Right atrium auricular region (tissue), 2 donors: ENCODE results near the gene ZDHHC19. TPM values are rescaled to one million over a fixed set of nuclear protein-coding genes. Genes with fewer than 3 reads are reported as not detected.

Source experiments
- DNase-seq: peaks from one replicate; pipeline ENCODE4 v3.0.0-alpha.2; 2019; ENCODE audit warnings: low spot score
- H3K27ac ChIP-seq, 2 donors: fragments of 200-600 bp; sonication (generic); 1 replicate in 1 of 2; 2 replicates in 1 of 2; pipeline ENCODE4 v1.5.1; 2016 to 2019
- H3K27me3 ChIP-seq, 2 donors: fragments of 200-600 bp; sonication (generic); one replicate each; pipeline versions ENCODE4 v1.5.1 to v1.6.0; 2017 to 2019
- H3K36me3 ChIP-seq: fragments of 200-600 bp; sonication (generic); one replicate; pipeline ENCODE4 v1.5.1; 2016
- H3K4me1 ChIP-seq, 2 donors: fragments of 200-600 bp; sonication (generic); one replicate each; pipeline versions ENCODE4 v1.5.1 to v1.6.0; 2017 to 2019
- H3K4me3 ChIP-seq, 2 donors: fragments of 200-600 bp; sonication (generic); 1 replicate in 1 of 2; 2 replicates in 1 of 2; pipeline ENCODE4 v1.5.1; 2017 to 2019; ENCODE audit warnings: mild to moderate bottlenecking in 1 of 2, moderate library complexity in 1 of 2
- H3K9me3 ChIP-seq, 2 donors: fragments of 200-600 bp; sonication (generic); one replicate each; pipeline ENCODE4 v1.5.1; 2019
- total RNA-seq, 2 donors: library from RNA; depleted of rRNA; stranded (reverse); fragments of >200 nt; gene quantifications; one replicate each; pipeline ENCODE4 v1.1.0, GENCODE V29; 2016
- TF ChIP-seq, protein P1 (sequence below), 2 donors: fragments of 200-600 bp; sonication (generic); IDR thresholded peaks; one replicate each; pipeline ENCODE4 v1.5.1; 2019; ENCODE audit warnings: antibody characterized with exemption in 2 of 2

Gene ZDHHC19
- total RNA-seq, 2 donors from 2014 or later = not detected

DNA sequence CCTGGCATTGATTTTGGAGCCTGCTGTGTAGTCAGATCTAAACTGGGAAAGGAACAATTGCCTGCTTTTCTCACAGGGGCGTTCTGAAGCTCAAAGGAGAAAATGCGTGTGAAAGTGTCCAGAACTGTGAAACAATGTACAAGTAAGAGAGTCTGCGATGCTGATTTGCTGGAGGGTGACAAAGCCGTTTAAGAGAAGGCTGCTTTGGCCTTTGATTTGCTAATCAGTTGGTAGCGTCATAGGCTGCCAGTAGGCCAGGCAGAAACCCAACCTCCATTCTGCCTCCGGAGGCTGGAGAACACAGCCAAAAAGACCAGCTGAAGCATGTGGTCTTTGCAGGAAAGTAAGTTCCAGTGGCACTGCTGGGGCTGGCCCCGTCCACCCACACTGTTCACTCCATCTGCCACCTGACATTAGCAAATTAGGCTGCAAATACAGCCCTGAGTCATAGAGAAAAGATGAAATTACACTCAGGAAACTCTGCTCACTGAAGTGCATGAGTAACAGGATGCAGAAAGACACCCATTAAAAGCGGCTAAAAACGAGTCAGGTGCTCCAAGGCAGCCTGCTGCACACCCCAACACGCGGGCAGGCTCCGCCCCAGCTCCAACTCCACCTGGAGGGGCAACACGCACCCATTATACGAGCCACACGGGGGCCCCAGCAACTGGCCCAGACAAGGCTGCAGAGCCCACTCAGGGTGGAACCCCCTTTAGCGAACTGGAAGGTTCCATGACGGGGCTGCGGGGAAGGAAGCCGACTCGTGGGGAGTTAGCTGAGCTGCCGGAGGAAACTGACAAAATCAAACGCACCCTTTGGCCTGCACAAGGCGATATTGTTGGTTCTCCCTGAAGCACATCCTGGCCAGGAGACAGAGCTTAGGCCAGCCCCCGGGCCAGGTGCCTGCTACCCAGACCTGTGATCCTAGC is 31.6 kb downstream of the ZDHHC19 start:
- no peaks in the 10 kb centered on the region for H3K4me1 ChIP-seq
- H3K4me3 ChIP-seq = no peak overlapping the region
- H3K27me3 ChIP-seq = no peaks in the 10 kb centered on the region
- H3K27ac ChIP-seq = no peak overlapping the region
- TF ChIP-seq, protein P1, sequence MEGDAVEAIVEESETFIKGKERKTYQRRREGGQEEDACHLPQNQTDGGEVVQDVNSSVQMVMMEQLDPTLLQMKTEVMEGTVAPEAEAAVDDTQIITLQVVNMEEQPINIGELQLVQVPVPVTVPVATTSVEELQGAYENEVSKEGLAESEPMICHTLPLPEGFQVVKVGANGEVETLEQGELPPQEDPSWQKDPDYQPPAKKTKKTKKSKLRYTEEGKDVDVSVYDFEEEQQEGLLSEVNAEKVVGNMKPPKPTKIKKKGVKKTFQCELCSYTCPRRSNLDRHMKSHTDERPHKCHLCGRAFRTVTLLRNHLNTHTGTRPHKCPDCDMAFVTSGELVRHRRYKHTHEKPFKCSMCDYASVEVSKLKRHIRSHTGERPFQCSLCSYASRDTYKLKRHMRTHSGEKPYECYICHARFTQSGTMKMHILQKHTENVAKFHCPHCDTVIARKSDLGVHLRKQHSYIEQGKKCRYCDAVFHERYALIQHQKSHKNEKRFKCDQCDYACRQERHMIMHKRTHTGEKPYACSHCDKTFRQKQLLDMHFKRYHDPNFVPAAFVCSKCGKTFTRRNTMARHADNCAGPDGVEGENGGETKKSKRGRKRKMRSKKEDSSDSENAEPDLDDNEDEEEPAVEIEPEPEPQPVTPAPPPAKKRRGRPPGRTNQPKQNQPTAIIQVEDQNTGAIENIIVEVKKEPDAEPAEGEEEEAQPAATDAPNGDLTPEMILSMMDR (IDR thresholded peaks at IDR 0.05) = no peak
- no peaks in the 10 kb centered on the region for H3K9me3 ChIP-seq
- no peak for DNase-seq
- H3K36me3 ChIP-seq = no peaks in the 10 kb centered on the region

DNA sequence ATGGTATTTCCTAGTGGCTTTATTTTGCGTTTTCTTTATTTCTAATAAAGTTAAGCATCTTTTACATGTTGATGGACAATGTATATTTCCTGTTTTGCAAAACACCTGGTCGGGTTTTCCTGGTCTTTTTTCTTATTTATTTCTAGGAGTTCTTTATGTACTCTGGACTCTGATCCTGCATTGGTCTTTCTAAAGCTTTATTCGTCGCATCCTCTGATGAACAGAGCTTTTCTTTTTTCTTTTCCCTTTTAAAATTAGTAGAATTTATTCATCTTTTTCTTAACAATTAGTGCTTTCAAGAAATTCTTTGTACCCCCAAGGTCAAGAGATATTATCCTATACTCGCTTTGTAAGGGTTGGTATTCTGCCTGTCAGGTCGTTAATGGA is 32.2 kb downstream of the ZDHHC19 start:
- H3K27ac ChIP-seq = no peak overlapping the region
- H3K4me1 ChIP-seq = no peaks in the 10 kb centered on the region
- no peaks in the 10 kb centered on the region for H3K9me3 ChIP-seq
- no peak for DNase-seq
- TF ChIP-seq, protein P1 (IDR thresholded peaks at IDR 0.05) = no peak
- H3K36me3 ChIP-seq = no peaks in the 10 kb centered on the region
- no peaks in the 10 kb centered on the region for H3K27me3 ChIP-seq
- H3K4me3 ChIP-seq = no peak overlapping the region

DNA sequence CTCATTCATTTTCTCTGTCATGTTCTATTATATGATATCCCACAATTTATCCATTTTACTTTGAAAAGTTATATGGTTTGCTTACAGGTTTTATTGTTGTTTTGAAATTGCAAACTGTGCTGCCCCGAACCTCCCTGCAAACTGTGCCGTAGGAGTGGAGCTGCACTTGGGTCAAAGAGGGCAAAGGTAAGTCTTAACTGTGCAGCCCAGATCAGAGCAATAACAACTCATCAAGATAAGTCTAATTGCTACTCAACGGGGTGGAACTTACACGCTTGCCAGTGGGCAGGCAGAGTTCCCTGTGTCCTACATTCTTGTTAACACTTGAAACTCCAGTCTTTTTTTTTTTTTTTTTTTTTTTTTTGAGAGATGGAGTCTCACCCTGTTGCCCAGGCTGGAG is 33.2 kb downstream of the ZDHHC19 start:
- DNase-seq = no peak
- H3K36me3 ChIP-seq = no peaks in the 10 kb centered on the region
- H3K4me1 ChIP-seq = no peaks in the 10 kb centered on the region
- no peaks in the 10 kb centered on the region for H3K27me3 ChIP-seq
- no peaks in the 10 kb centered on the region for H3K9me3 ChIP-seq
- TF ChIP-seq, protein P1 (IDR thresholded peaks at IDR 0.05) = no peak
- H3K4me3 ChIP-seq = no peak overlapping the region
- no peak overlapping the region for H3K27ac ChIP-seq

DNA sequence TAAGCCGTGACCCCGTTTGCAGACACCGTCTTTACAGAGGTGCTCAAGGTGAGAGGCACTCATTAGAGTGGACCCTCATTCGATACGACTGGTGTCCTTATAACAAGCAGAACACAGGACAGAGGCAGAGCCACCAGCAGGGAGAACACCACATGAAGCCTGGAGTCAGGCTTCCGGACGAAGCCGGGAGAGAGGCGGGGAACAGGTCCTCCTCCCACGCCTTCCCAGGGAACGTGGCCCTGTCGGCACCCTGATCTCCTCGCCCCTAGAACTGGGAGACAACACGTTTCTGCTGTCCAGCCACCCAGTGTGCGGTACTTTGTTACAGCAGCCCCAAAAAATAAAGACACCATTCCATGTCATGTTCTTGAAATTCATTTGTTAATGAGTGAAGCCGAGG is 33.6 kb downstream of the ZDHHC19 start:
- Histone ChIP-seq H3K27ac (no peak overlapping the region), H3K4me1 (no peaks in the 10 kb centered on the region), H3K36me3 (no peaks in the 10 kb centered on the region), H3K4me3 (no peak overlapping the region), H3K27me3 (no peaks in the 10 kb centered on the region), H3K9me3 (no peaks in the 10 kb centered on the region)
- TF ChIP-seq, protein P1 (IDR thresholded peaks at IDR 0.05) = no peak
- DNase-seq = no peak

DNA sequence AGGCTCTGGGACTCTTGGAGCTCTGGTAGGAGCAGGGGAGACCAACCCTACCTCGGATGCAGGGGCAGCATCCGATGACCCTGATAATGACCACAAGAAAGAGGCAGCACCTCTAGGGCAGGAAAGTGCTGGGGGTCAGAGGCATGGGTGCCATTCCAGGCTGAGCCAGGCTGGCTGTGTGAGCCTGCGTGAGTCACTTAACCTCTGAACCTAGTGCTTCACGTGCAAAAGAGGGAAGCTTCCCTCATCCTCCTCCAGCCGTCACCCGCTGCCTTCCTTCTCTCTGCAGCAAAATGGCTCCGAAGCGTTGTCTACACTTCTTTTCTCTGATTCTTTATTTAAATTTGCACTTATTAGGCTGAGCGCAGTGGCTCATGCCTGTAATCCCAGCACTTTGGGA is 35.5 kb downstream of the ZDHHC19 start:
- Histone ChIP-seq H3K4me1 (no peaks in the 10 kb centered on the region), H3K27me3 (no peaks in the 10 kb centered on the region), H3K9me3 (no peaks in the 10 kb centered on the region), H3K36me3 (no peaks in the 10 kb centered on the region), H3K4me3 (no peak overlapping the region), H3K27ac (no peak overlapping the region)
- TF ChIP-seq, protein P1 (IDR thresholded peaks at IDR 0.05) = no peak
- DNase-seq = no peak
